T-cell (primary cell): ENCODE data around the gene OR10H1. TPM values are rescaled to one million over a fixed set of nuclear protein-coding genes. Genes with fewer than 3 reads are reported as not detected.

Source experiments
- ATAC-seq, 4 experiments: fragments of 200-7000 bp in 3 of 4; fragments of 150-1000 bp in 1 of 4; cut with Tn5 transposase; replicated peaks in 1 of 4; 1 replicate in 3 of 4; 2 replicates in 1 of 4; pipeline ENCODE4 v1.10.0; 2021; ENCODE audit warnings: moderate library complexity in 3 of 4, mild to moderate bottlenecking in 2 of 4, moderate number of reproducible peaks in 1 of 4
- CTCF ChIA-PET, 2 donors: fragments of 300-600 bp; sonication (Branson Sonifier 250); formaldehyde crosslinking; loops; one replicate each; lab custom pipeline; 2022; ENCODE audit warnings: antibody characterized with exemption in 2 of 2; lab: Charles Lee
- POLR2A ChIA-PET, 2 donors: fragments of 300-600 bp; sonication (Branson Sonifier 250); formaldehyde crosslinking; loops; one replicate each; lab custom pipeline; 2022; ENCODE audit warnings: antibody characterized with exemption in 2 of 2; lab: Charles Lee
- DNase-seq, 35 experiments: peaks; one replicate each; pipeline versions ENCODE4 v3.0.0 to v3.0.0-alpha.2; 2013 to 2023
- H3K27ac ChIP-seq: one replicate; pipeline ENCODE4 v1.5.1; 2013; ENCODE audit warnings: low read length
- H3K27me3 ChIP-seq, 2 experiments: replicated peaks in 1 of 2; 1 replicate in 1 of 2; 2 replicates in 1 of 2; pipeline versions ENCODE4 v1.6.1 to v1.7.0; 2013; ENCODE audit warnings: low read length in 1 of 2, mixed read lengths in 1 of 2; ENCODE audit not compliant: control insufficient read depth in 2 of 2, insufficient read depth in 2 of 2; ENCODE audit errors: extremely low read depth in 1 of 2
- H3K36me3 ChIP-seq, 2 donors: 1 replicate in 1 of 2; 2 replicates in 1 of 2; pipeline versions ENCODE4 v1.6.1 to v1.7.0; 2013; ENCODE audit warnings: low read length in 1 of 2; ENCODE audit not compliant: control insufficient read depth in 2 of 2, insufficient read depth in 1 of 2; ENCODE audit errors: extremely low read depth in 1 of 2
- H3K4me1 ChIP-seq, 2 experiments: 1 replicate in 1 of 2; 2 replicates in 1 of 2; pipeline versions ENCODE4 v1.6.1 to v1.7.0; 2013; ENCODE audit warnings: low read length in 2 of 2, mixed read lengths in 1 of 2; ENCODE audit not compliant: insufficient read depth in 2 of 2, control insufficient read depth in 1 of 2; ENCODE audit errors: extremely low read depth in 1 of 2
- H3K4me3 ChIP-seq, 2 donors: 1 replicate in 1 of 2; 2 replicates in 1 of 2; pipeline versions ENCODE4 v1.5.1 to v1.7.0; 2013; ENCODE audit warnings: mild to moderate bottlenecking in 2 of 2, low read length in 1 of 2, moderate library complexity in 1 of 2; ENCODE audit not compliant: control insufficient read depth in 1 of 2; ENCODE audit errors: extremely low read depth in 1 of 2
- H3K9me3 ChIP-seq: 2 replicates; pipeline ENCODE4 v1.7.0; 2013
- H3K27ac Mint-ChIP-seq, 2 donors: one replicate each; pipeline ENCODE4 v1.8.0; 2020 to 2021; ENCODE audit warnings: mild to moderate bottlenecking in 2 of 2, mixed read lengths in 2 of 2
- H3K27me3 Mint-ChIP-seq, 2 donors: one replicate each; pipeline ENCODE4 v1.8.0; 2021 to 2022; ENCODE audit warnings: mixed read lengths in 2 of 2
- H3K36me3 Mint-ChIP-seq: one replicate; pipeline ENCODE4 v1.8.0; 2021; ENCODE audit warnings: mixed read lengths
- H3K4me1 Mint-ChIP-seq, 3 donors: one replicate each; pipeline ENCODE4 v1.8.0; 2020 to 2022; ENCODE audit warnings: mixed read lengths in 3 of 3, mild to moderate bottlenecking in 1 of 3
- H3K4me3 Mint-ChIP-seq, 3 donors: one replicate each; pipeline ENCODE4 v1.8.0; 2020 to 2022; ENCODE audit warnings: mild to moderate bottlenecking in 3 of 3, mixed read lengths in 3 of 3, moderate library complexity in 3 of 3
- H3K9me3 Mint-ChIP-seq, 3 donors: one replicate each; pipeline ENCODE4 v1.8.0; 2020 to 2022; ENCODE audit warnings: mixed read lengths in 3 of 3
- WGBS: methylation state at CpG from one replicate; pipeline ENCODE4 v1.1.5; 2013; ENCODE audit warnings: missing lambda C conversion rate; ENCODE audit not compliant: insufficient coverage; 5-methylcytosine and 5-hydroxymethylcytosine counted together
- total RNA-seq, 35 experiments: library from RNA in 6 of 35; stranded (reverse) in 6 of 35; fragments of 120-200 nt in 1 of 35; gene quantifications; one replicate each; pipeline versions ENCODE4 v1.2.1 to v1.2.4 and lab custom pipeline; 2013 to 2026

The OR10H1 gene, protein sequence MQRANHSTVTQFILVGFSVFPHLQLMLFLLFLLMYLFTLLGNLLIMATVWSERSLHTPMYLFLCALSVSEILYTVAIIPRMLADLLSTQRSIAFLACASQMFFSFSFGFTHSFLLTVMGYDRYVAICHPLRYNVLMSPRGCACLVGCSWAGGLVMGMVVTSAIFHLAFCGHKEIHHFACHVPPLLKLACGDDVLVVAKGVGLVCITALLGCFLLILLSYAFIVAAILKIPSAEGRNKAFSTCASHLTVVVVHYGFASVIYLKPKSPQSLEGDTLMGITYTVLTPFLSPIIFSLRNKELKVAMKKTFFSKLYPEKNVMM
- total RNA-seq, result under 1 TPM in 1 of 5 donors, not detected in 4; 0.16 TPM
- not detected for total RNA-seq (2013)
- total RNA-seq (lab: John Stamatoyannopoulos, UW), result 0 to 0.07 (median 0) reads per million in 29 experiments

DNA sequence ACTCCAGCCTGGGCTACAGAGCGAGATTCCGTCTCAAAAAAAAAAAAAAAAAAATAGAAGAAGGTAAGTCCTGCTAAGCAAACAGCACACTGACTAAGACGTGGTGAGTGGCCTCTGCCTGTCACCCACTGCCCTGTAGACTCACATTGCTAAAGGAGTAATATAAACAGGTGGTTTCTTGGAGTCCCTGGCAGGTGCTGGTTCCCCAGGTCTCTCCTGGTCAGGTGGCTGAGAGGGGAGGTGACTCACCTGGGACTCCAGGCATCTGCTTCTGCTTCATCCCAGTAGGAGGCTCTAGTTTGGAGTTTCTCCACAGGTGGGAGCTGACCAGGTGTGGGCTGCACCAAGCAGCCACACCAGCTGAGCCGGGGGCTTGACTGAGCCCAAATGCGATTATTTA lies at the start of gene OR10H1:
Gene OR10H1, minus strand, starts transcription at position 359 of the 400 bp plus-strand sequence. CDS start 7,627 bp downstream, outside the sequence.
- H3K4me3 ChIP-seq, result no peak within 1 kb of the TSS
- WGBS, result 86% methylated on average over 5 of the region's 5 CpGs
- Mint-ChIP-seq H3K4me1 (peaks cover 5 to 27% (median 23%) of the 10 kb centered on the region in 3 donors), H3K9me3 (no peaks in the 10 kb centered on the region), H3K4me3 (no peak within 1 kb of the TSS), H3K27ac (no peak within 1 kb of the TSS), H3K36me3 (no peaks in the 10 kb centered on the region), H3K27me3 (peaks cover 9 to 10% of the 10 kb centered on the region in 2 donors)
- no peaks in the 10 kb centered on the region for H3K9me3 ChIP-seq
- H3K36me3 ChIP-seq, result no peaks in the 10 kb centered on the region
- DNase-seq (no peak), ATAC-seq (no peak)
- ChIA-PET POLR2A (no interaction called here), CTCF (no interaction called here)
- peaks cover 0 to 12% of the 10 kb centered on the region in 2 experiments for H3K4me1 ChIP-seq
- no peak within 1 kb of the TSS for H3K27ac ChIP-seq
- H3K27me3 ChIP-seq, result peaks cover 2 to 23% of the 10 kb centered on the region in 2 experiments

DNA sequence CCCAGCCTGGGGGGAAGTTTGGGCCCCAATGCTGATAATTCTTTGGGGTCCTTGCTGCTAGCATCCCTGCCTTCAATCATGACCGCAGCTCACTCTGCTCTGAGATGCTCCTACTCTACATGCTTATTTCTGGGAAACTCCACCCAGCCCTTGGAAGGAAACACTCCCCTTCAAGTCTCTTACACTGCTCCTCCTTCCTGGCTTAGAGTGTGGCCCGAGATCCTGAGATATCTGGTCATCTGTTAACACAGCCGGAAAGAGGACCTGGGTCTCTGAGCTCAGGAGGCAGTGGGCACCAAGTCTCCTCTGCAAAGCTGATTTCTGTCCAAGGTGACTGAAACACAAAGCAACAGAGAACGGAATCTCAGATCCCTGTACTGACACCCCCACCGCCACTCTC lies 49.4 kb upstream of the OR10H1 start:
- Mint-ChIP-seq H3K9me3 (no peaks in the 10 kb centered on the region), H3K4me3 (no peak overlapping the region), H3K36me3 (no peaks in the 10 kb centered on the region), H3K27me3 (peaks cover 0 to 10% of the 10 kb centered on the region in 2 donors), H3K27ac (no peak overlapping the region), H3K4me1 (peaks cover 3 to 14% (median 4%) of the 10 kb centered on the region in 3 donors)
- no peaks in the 10 kb centered on the region for H3K36me3 ChIP-seq
- 74% methylated on average over 4 of the region's 5 CpGs for WGBS
- ChIA-PET POLR2A (no interaction called here), CTCF (no interaction called here)
- DNase-seq (no peak), ATAC-seq (no peak)
- no peaks in the 10 kb centered on the region for H3K9me3 ChIP-seq
- H3K27ac ChIP-seq, result no peak overlapping the region
- H3K4me1 ChIP-seq, result no peaks in the 10 kb centered on the region
- H3K27me3 ChIP-seq, result peaks cover 0 to 10% of the 10 kb centered on the region in 2 experiments
- no peak overlapping the region for H3K4me3 ChIP-seq

DNA sequence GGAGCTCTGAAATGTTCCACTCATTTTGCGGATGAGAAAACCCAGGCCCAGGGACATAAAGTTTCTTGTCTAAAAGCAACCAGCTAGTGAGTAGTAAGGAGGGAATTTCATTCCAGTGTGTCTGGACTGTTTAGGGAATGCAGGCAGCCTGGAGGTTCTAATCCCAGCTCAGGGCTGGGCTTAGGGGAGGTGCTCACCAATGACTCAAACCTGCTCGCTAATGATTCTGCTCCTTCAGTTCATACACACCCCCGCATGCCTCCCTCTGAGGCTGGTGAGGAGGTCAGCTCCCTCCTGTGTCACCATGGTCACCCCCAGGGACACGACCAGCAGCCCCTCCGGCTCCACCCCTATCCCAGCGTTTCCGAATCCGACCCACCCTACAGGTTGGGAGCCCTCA lies 47.8 kb upstream of the OR10H1 start:
- H3K27ac Mint-ChIP-seq, result no peak overlapping the region
- peaks cover 0 to 10% of the 10 kb centered on the region in 2 experiments for H3K27me3 ChIP-seq
- no peaks in the 10 kb centered on the region for H3K36me3 Mint-ChIP-seq
- H3K4me3 Mint-ChIP-seq, result no peak overlapping the region
- H3K27me3 Mint-ChIP-seq, result peaks cover 0 to 2% of the 10 kb centered on the region in 2 donors
- ATAC-seq, result no peak
- ChIA-PET CTCF (interaction anchor here in 1 of 2 donors (0.5 kb wide), 1 partner anchor 690 kb away, joined by 3 read pairs; no protein-coding TSS in a partner anchor), POLR2A (no interaction called here)
- no peak overlapping the region for H3K4me3 ChIP-seq
- DNase-seq, result no peak
- no peaks in the 10 kb centered on the region for H3K36me3 ChIP-seq
- WGBS, result 87% methylated on average over 4 of the region's 8 CpGs
- H3K27ac ChIP-seq, result no peak overlapping the region
- H3K4me1 ChIP-seq, result no peaks in the 10 kb centered on the region
- peaks cover 0 to 5% (median 0%) of the 10 kb centered on the region in 3 donors for H3K4me1 Mint-ChIP-seq
- no peaks in the 10 kb centered on the region for H3K9me3 ChIP-seq
- H3K9me3 Mint-ChIP-seq, result no peaks in the 10 kb centered on the region

DNA sequence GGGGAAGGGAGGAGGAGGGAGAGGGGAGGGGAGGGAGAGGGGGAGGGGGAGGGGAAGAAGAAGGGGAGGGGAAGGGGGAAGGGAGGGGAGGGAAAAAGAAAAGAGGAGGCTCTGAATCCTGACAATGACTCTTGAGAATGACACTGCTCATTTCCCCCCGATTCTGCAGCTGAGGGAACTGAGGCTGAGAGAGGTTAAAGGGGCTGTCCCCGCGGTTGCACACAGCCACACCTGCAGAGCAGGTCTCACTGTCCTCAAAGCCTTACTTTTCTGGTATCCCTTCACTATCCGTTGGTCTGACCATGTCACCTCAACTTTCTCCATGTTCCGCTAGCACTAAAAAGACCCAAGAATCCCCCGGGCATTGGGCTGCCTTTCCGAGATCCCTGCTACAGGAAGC lies 47.0 kb upstream of the OR10H1 start:
- Mint-ChIP-seq H3K27me3 (peaks cover 0 to 2% of the 10 kb centered on the region in 2 donors), H3K36me3 (no peaks in the 10 kb centered on the region), H3K4me1 (no peaks in the 10 kb centered on the region), H3K27ac (no peak overlapping the region), H3K4me3 (no peak overlapping the region), H3K9me3 (no peaks in the 10 kb centered on the region)
- no peak for DNase-seq
- no peaks in the 10 kb centered on the region for H3K4me1 ChIP-seq
- H3K27ac ChIP-seq, result no peak overlapping the region
- peaks cover 0 to 15% of the 10 kb centered on the region in 2 experiments for H3K27me3 ChIP-seq
- POLR2A ChIA-PET, result no interaction called here
- WGBS, result 42% methylated on average over 4 of the region's 7 CpGs
- no peak overlapping the region for H3K4me3 ChIP-seq
- no peak for ATAC-seq
- H3K9me3 ChIP-seq, result no peaks in the 10 kb centered on the region
- CTCF ChIA-PET, result no interaction called here
- no peaks in the 10 kb centered on the region for H3K36me3 ChIP-seq

DNA sequence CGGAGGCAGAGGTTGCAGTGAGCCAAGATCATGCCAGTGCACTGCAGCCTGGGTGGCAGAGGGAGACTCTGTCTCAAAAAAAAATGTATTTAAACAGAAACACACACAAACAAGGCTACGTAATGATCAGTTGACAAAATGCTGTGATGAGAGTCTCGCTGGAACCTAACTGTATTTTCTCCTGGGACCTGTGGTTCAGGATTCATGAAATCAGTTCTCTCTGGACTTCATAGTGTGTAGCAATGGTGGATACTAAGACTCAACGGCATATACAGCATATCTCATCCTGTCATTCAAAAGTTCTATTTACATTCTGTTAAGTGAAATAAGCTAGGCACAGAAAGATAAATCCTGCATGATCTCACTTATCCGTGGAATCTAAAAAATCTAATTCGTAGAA lies 45.1 kb upstream of the OR10H1 start:
- H3K36me3 ChIP-seq, result no peaks in the 10 kb centered on the region
- H3K27ac ChIP-seq, result no peak overlapping the region
- H3K27me3 ChIP-seq, result peaks cover 0 to 18% of the 10 kb centered on the region in 2 experiments
- Mint-ChIP-seq H3K36me3 (no peaks in the 10 kb centered on the region), H3K9me3 (no peaks in the 10 kb centered on the region), H3K4me3 (no peak overlapping the region), H3K27ac (no peak overlapping the region), H3K27me3 (peaks cover 0 to 2% of the 10 kb centered on the region in 2 donors), H3K4me1 (no peaks in the 10 kb centered on the region)
- DNase-seq, result no peak
- no peak overlapping the region for H3K4me3 ChIP-seq
- WGBS, result no CpG with 5 or more reads among the region's 6 CpGs
- ChIA-PET CTCF (no interaction called here), POLR2A (interaction anchor here in 1 of 2 donors (0.5 kb wide), 1 partner anchor 838 kb away, joined by 6 read pairs; no protein-coding TSS in a partner anchor)
- ATAC-seq, result no peak
- H3K9me3 ChIP-seq, result no peaks in the 10 kb centered on the region
- no peaks in the 10 kb centered on the region for H3K4me1 ChIP-seq

DNA sequence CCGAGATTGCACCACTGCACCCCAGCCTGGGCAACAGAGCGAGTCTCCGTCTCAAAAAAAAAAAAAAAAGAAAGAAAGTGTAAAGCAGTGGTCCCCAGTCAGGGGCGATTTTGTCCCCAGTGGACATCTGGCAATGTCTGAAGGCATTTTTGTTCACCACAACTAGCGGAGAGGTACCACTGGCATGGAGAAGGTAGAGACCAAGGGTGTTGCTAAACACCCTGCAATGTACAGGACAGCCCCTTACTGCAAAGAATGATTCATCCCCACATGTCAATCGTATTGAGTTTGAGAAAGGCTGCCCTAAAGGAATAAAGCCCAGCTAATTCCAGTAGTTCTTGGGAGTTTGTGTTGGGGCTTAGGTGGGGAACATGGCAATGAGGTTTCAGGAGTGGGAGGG lies 43.7 kb upstream of the OR10H1 start:
- H3K36me3 ChIP-seq, result no peaks in the 10 kb centered on the region
- CTCF ChIA-PET, result no interaction called here
- peaks cover 0 to 2% of the 10 kb centered on the region in 2 donors for H3K27me3 Mint-ChIP-seq
- no peak overlapping the region for H3K4me3 Mint-ChIP-seq
- no peaks in the 10 kb centered on the region for H3K4me1 ChIP-seq
- DNase-seq (no peak), ATAC-seq (no peak)
- H3K27ac Mint-ChIP-seq, result no peak overlapping the region
- H3K4me3 ChIP-seq, result no peak overlapping the region
- H3K27ac ChIP-seq, result no peak overlapping the region
- POLR2A ChIA-PET, result no interaction called here
- no peaks in the 10 kb centered on the region for H3K36me3 Mint-ChIP-seq
- no peaks in the 10 kb centered on the region for H3K9me3 Mint-ChIP-seq
- WGBS, result 90% methylated on average over 1 of the region's 6 CpGs
- no peaks in the 10 kb centered on the region for H3K4me1 Mint-ChIP-seq
- peaks cover 0 to 18% of the 10 kb centered on the region in 2 experiments for H3K27me3 ChIP-seq
- no peaks in the 10 kb centered on the region for H3K9me3 ChIP-seq
